ENCODE measurements around the gene CACNA1C. TPM values are rescaled to one million over a fixed set of nuclear protein-coding genes. Genes with fewer than 3 reads are reported as not detected.

CACNA1C gene
- polyA plus RNA-seq, 1 donor from 2014 or later = 0.06 TPM

- peaks cover 0 to 6% (median 0%) of the 10 kb centered on the region in 3 donors for H3K9me3 Mint-ChIP-seq
- H3K4me1 Mint-ChIP-seq = no peaks in the 10 kb centered on the region
- H3K27ac Mint-ChIP-seq = no peak overlapping the region
- no peaks in the 10 kb centered on the region for H3K27me3 Mint-ChIP-seq
- no peak overlapping the region for H3K4me3 Mint-ChIP-seq
- H3K36me3 Mint-ChIP-seq = peaks cover 2% of the 10 kb centered on the region
Measured at GRCh38 chr12:2513141-2514037, 460.6 kb downstream of the CACNA1C start.

- Mint-ChIP-seq H3K4me1 (no peaks in the 10 kb centered on the region), H3K36me3 (peaks cover 2% of the 10 kb centered on the region), H3K27me3 (no peaks in the 10 kb centered on the region), H3K9me3 (peaks cover 0 to 6% (median 0%) of the 10 kb centered on the region in 3 donors), H3K27ac (no peak overlapping the region), H3K4me3 (no peak overlapping the region)
Measured at GRCh38 chr12:2514038-2514340, 461.2 kb downstream of the CACNA1C start.

- Mint-ChIP-seq H3K9me3 (peaks cover 0 to 8% (median 0%) of the 10 kb centered on the region in 3 donors), H3K27ac (no peak overlapping the region), H3K36me3 (no peaks in the 10 kb centered on the region), H3K27me3 (peaks cover 6% of the 10 kb centered on the region), H3K4me3 (no peak overlapping the region), H3K4me1 (no peaks in the 10 kb centered on the region)
Measured at GRCh38 chr12:2520722-2521246, 468.0 kb downstream of the CACNA1C start.

GRCh38 chr12:2523317-2523716, 470.5 kb downstream of the CACNA1C start:
- H3K4me1 Mint-ChIP-seq = no peaks in the 10 kb centered on the region
- no peak overlapping the region for H3K27ac Mint-ChIP-seq
- H3K4me3 Mint-ChIP-seq = no peak overlapping the region
- H3K27me3 Mint-ChIP-seq = peaks cover 6% of the 10 kb centered on the region
- H3K9me3 Mint-ChIP-seq = peaks cover 0 to 3% (median 0%) of the 10 kb centered on the region in 3 donors
- no peaks in the 10 kb centered on the region for H3K36me3 Mint-ChIP-seq

- no peaks in the 10 kb centered on the region for H3K36me3 Mint-ChIP-seq
- H3K27ac Mint-ChIP-seq = no peak overlapping the region
- peaks cover 0 to 3% (median 0%) of the 10 kb centered on the region in 3 donors for H3K9me3 Mint-ChIP-seq
- H3K4me3 Mint-ChIP-seq = no peak overlapping the region
- no peaks in the 10 kb centered on the region for H3K4me1 Mint-ChIP-seq
- H3K27me3 Mint-ChIP-seq = peaks cover 6% of the 10 kb centered on the region
Measured at GRCh38 chr12:2523844-2524243, 471.1 kb downstream of the CACNA1C start.

- Mint-ChIP-seq H3K9me3 (peaks cover 0 to 3% (median 0%) of the 10 kb centered on the region in 3 donors), H3K4me1 (peaks cover 0 to 3% (median 0%) of the 10 kb centered on the region in 3 donors), H3K27ac (no peak overlapping the region), H3K27me3 (peaks cover 5% of the 10 kb centered on the region), H3K36me3 (no peaks in the 10 kb centered on the region), H3K4me3 (no peak overlapping the region)
Measured at GRCh38 chr12:2526371-2526770, 473.6 kb downstream of the CACNA1C start.

GRCh38 chr12:2528001-2528400, 475.2 kb downstream of the CACNA1C start:
- Mint-ChIP-seq H3K27me3 (peaks cover 9% of the 10 kb centered on the region), H3K27ac (no peak overlapping the region), H3K4me1 (peaks cover 0 to 4% (median 0%) of the 10 kb centered on the region in 3 donors), H3K9me3 (no peaks in the 10 kb centered on the region), H3K4me3 (no peak overlapping the region), H3K36me3 (no peaks in the 10 kb centered on the region)

GRCh38 chr12:2529807-2530206, 477.0 kb downstream of the CACNA1C start:
- Mint-ChIP-seq H3K9me3 (no peaks in the 10 kb centered on the region), H3K4me3 (no peak overlapping the region), H3K36me3 (no peaks in the 10 kb centered on the region), H3K4me1 (peaks cover 0 to 4% (median 0%) of the 10 kb centered on the region in 3 donors), H3K27ac (no peak overlapping the region), H3K27me3 (peaks cover 9% of the 10 kb centered on the region)

- H3K27ac Mint-ChIP-seq = no peak overlapping the region
- no peaks in the 10 kb centered on the region for H3K9me3 Mint-ChIP-seq
- no peaks in the 10 kb centered on the region for H3K36me3 Mint-ChIP-seq
- H3K4me1 Mint-ChIP-seq = peaks cover 0 to 4% (median 0%) of the 10 kb centered on the region in 3 donors
- H3K4me3 Mint-ChIP-seq = no peak overlapping the region
- H3K27me3 Mint-ChIP-seq = peaks cover 9% of the 10 kb centered on the region
Measured at GRCh38 chr12:2531371-2531770, 478.6 kb downstream of the CACNA1C start.

- peaks cover 0 to 6% (median 0%) of the 10 kb centered on the region in 3 donors for H3K4me1 Mint-ChIP-seq
- no peak overlapping the region for H3K27ac Mint-ChIP-seq
- no peak overlapping the region for H3K4me3 Mint-ChIP-seq
- no peaks in the 10 kb centered on the region for H3K36me3 Mint-ChIP-seq
- H3K27me3 Mint-ChIP-seq = peaks cover 9% of the 10 kb centered on the region
- no peaks in the 10 kb centered on the region for H3K9me3 Mint-ChIP-seq
Measured at GRCh38 chr12:2533036-2533435, 480.2 kb downstream of the CACNA1C start.

- no peak overlapping the region for H3K27ac Mint-ChIP-seq
- peaks cover 0 to 3% (median 0%) of the 10 kb centered on the region in 3 donors for H3K4me1 Mint-ChIP-seq
- H3K4me3 Mint-ChIP-seq = no peak overlapping the region
- H3K27me3 Mint-ChIP-seq = peaks cover 9% of the 10 kb centered on the region
- H3K9me3 Mint-ChIP-seq = no peaks in the 10 kb centered on the region
- no peaks in the 10 kb centered on the region for H3K36me3 Mint-ChIP-seq
Measured at GRCh38 chr12:2535583-2536204, 482.9 kb downstream of the CACNA1C start.

- no peak overlapping the region for H3K27ac Mint-ChIP-seq
- H3K36me3 Mint-ChIP-seq = no peaks in the 10 kb centered on the region
- H3K9me3 Mint-ChIP-seq = no peaks in the 10 kb centered on the region
- H3K4me1 Mint-ChIP-seq = peaks cover 0 to 3% (median 0%) of the 10 kb centered on the region in 3 donors
- no peak overlapping the region for H3K4me3 Mint-ChIP-seq
- H3K27me3 Mint-ChIP-seq = peaks cover 7% of the 10 kb centered on the region
Measured at GRCh38 chr12:2536724-2537123, 483.9 kb downstream of the CACNA1C start.

- Mint-ChIP-seq H3K9me3 (no peaks in the 10 kb centered on the region), H3K36me3 (no peaks in the 10 kb centered on the region), H3K4me3 (no peak overlapping the region), H3K4me1 (peaks cover 0 to 2% (median 0%) of the 10 kb centered on the region in 3 donors), H3K27ac (no peak overlapping the region), H3K27me3 (no peaks in the 10 kb centered on the region)
Measured at GRCh38 chr12:2537868-2538541, 485.2 kb downstream of the CACNA1C start.

- Mint-ChIP-seq H3K27me3 (no peaks in the 10 kb centered on the region), H3K27ac (no peak overlapping the region), H3K36me3 (no peaks in the 10 kb centered on the region), H3K4me3 (no peak overlapping the region), H3K4me1 (peaks cover 0 to 4% (median 2%) of the 10 kb centered on the region in 3 donors), H3K9me3 (no peaks in the 10 kb centered on the region)
Measured at GRCh38 chr12:2539938-2540337, 487.2 kb downstream of the CACNA1C start.

- H3K27me3 Mint-ChIP-seq = no peaks in the 10 kb centered on the region
- H3K36me3 Mint-ChIP-seq = no peaks in the 10 kb centered on the region
- peaks cover 0 to 4% (median 2%) of the 10 kb centered on the region in 3 donors for H3K4me1 Mint-ChIP-seq
- no peak overlapping the region for H3K27ac Mint-ChIP-seq
- no peak overlapping the region for H3K4me3 Mint-ChIP-seq
- no peaks in the 10 kb centered on the region for H3K9me3 Mint-ChIP-seq
Measured at GRCh38 chr12:2540535-2540941, 487.8 kb downstream of the CACNA1C start.
